HG03457 (cell line): ENCODE data around the gene PDXDC1.
"Not testable (repeated sequence)": the region's sequence is repeated elsewhere in the genome, so short reads cannot be mapped to it uniquely, and the experiment has no call there.

Experiments used
- ATAC-seq: cut with Tn5 transposase; IDR thresholded peaks from one replicate; pipeline ENCODE4 v1.9.1; 2021; ENCODE audit warnings: moderate number of reproducible peaks; ENCODE audit not compliant: unreplicated experiment

The PDXDC1 gene

DNA sequence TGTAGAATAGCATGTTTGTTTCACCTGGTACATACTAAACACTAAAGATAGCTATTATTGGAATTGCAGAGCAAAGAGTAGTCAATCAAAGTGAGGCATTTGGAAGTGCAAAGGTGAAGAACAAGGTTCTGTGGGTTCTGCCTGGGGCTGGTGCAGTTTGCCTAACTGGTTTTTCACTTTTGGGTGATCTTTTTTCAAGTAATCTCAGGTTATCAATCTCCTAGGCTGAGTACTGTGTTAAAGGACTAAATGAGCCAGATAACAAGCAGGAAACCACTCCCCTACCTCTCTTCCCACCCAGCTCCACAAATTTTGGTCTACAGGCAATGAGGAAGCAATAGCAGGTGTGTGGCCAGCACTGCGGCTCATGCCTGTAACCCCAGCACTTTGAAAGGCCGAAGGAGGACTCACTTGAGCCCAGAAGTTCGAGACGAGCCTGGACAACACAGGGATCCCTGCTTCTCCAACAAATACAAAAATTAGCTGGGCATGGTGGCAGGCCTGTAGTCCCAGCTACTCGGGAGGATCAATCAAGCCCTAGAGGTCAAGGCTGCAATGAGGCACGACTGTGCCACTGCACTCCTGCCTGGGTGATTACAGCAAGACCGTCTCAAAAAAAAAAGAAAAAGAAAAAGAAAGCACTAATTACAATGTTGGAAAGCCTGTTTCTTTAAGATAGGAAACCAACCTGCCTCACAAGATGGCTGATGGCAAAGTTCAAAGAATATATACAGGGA is 83.0 kb downstream of the PDXDC1 start:
- ATAC-seq, result no peak

DNA sequence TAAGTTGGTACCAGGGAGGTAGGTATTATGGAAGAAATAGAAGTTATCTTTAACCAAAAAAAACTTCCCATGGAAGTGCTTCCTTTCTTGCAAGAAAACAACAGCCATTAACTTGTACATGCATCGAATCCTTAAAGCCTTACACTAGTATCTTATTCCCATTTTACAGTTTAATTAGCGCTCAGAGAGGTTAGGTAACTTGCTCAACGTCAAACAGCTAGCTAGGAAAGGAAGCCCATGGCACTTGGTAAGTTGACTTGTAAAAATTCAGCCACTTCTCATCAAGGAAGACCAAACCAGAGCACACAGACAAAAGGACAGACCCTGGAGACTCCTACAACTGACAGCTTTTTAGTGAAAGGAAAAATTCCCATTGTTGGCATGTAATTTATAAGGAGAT is 84.5 kb downstream of the PDXDC1 start:
- no peak for ATAC-seq

- ATAC-seq, result not testable (repeated sequence)
These were observed 87.4 kb downstream of the PDXDC1 start for GRCh38 chr16:15062085-15062810.

GRCh38 chr16:15065961-15066360 is 91.1 kb downstream of the PDXDC1 start:
- not testable (repeated sequence) for ATAC-seq

- ATAC-seq, result not testable (repeated sequence)
These were observed 91.9 kb downstream of the PDXDC1 start for GRCh38 chr16:15066690-15067089.

DNA sequence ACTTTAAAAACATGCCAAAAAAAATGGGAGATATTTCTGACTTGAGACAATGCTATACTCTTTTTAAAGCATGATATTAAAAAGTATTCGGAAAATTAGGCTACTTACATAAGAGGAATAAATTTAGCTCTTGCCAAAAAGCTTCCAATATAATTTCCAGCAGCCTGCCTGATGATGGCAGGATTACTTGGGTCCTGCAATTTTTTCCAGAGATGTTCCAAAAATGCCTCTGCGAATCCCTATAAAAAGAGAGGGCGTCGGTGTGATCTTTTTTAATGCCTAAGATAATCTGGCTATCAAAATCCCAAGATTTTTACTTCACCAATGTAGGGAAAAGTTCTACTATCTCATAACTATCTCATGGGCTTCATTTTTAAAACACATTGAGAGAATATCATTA is 96.2 kb downstream of the PDXDC1 start:
- ATAC-seq, result not testable (repeated sequence)

- not testable (repeated sequence) for ATAC-seq
These were observed 97.3 kb downstream of the PDXDC1 start for GRCh38 chr16:15071916-15072769.

- no peak for ATAC-seq
These were observed 98.3 kb downstream of the PDXDC1 start for GRCh38 chr16:15073101-15073500.

GRCh38 chr16:15076161-15076560 is 101.3 kb downstream of the PDXDC1 start:
- ATAC-seq, result not testable (repeated sequence)

- not testable (repeated sequence) for ATAC-seq
These were observed 106.1 kb downstream of the PDXDC1 start for GRCh38 chr16:15080883-15081282.

GRCh38 chr16:15082788-15083187 is 108.0 kb downstream of the PDXDC1 start:
- ATAC-seq, result not testable (repeated sequence)

DNA sequence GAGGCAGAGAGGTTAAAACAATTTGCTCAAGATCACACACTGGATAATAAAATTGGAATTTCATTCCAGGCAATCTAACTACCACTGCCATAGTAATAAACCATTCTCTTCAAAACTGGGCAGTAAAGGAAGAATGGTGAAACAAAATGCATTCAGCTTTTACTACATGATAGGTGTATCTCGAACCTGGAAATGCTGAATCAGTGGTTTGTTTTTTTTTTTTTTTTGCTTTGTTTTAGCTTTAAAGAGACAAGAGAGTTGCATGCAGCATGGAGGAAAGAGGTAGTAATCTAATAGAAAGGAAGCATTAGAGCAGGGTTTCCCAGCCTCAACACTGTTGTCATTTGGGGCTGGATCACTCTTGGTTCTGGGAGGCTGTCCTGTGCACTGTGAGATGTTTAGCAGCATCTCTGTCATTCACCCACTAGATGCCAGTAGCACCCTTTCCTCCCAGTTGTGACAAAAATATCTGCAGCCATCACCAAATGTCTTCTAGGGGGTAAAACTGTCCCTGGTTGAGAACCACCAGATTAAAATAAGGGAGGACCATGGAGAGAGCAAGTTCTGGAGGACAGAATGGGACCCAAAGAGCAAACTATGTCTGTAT is 115.9 kb downstream of the PDXDC1 start:
- not testable (repeated sequence) for ATAC-seq

GRCh38 chr16:15093571-15093954 is 118.7 kb downstream of the PDXDC1 start:
- not testable (repeated sequence) for ATAC-seq

DNA sequence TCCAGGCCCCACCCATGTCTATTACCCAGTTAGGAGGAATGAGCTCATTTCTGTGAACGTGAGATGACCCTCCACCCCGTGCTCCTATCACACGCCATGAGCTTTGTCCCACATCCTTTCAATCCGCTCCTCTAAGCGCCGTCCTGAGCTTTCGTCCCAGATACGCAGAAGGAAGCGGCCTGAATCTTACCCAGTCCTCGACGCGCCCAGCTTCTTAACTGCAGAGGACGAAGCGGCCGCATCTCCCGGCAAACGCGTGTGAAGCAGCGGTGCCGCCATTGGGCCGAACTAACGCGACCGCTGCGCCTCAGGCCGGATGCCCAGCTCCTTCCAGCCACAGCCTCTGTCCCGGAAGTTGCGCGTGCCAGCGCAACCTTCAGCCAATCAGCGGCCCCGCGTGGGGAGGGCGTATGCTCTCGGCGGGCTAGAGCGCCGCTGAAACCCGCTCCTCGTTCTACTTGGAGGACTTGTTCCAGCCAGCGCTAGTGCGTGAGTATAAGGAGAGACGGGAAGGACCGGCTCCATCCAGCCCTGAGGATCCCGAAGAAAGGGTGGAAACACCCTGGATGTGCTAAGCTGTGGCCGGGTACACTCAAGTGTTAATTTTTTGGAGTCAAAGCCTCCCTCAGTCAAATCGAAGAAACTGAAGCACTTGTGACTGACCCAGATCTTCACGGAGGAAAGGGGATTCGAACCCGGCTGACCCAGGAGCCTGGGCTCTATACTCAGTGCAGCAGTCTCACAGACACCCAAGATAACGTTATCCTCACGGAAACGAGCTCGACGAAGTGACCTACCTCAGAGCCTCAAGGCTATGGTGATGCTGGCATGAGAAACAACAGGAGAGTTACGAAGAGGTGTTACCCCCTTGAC is 119.4 kb downstream of the PDXDC1 start, which contains the start of gene RRN3:
Gene RRN3, minus strand, starts transcription at position 318 of the 873 bp plus-strand sequence. Its CDS starts 39 bp downstream, at position 279.
- peak; percentile 92 for ATAC-seq

DNA sequence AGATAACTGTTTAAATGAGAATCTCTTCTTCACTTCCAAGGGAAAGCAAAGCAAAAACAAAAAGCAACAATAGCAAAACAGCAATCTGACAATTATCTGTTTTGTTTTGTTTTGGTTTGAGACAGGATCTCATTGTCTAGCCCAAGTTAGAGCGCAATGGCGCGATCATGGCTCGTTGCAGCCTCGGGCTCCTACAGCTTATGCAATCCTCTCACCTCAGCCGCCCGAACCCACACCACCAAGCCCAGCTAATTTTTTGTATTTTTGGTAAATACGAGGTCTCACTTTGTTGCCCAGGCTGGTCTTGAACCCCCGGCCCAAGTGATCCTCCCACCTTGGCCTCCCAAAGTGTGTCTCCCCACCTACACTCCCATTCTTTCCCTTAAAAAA is 121.8 kb downstream of the PDXDC1 start:
- not testable (repeated sequence) for ATAC-seq

GRCh38 chr16:15099366-15099909 is 124.6 kb downstream of the PDXDC1 start:
- not testable (repeated sequence) for ATAC-seq

DNA sequence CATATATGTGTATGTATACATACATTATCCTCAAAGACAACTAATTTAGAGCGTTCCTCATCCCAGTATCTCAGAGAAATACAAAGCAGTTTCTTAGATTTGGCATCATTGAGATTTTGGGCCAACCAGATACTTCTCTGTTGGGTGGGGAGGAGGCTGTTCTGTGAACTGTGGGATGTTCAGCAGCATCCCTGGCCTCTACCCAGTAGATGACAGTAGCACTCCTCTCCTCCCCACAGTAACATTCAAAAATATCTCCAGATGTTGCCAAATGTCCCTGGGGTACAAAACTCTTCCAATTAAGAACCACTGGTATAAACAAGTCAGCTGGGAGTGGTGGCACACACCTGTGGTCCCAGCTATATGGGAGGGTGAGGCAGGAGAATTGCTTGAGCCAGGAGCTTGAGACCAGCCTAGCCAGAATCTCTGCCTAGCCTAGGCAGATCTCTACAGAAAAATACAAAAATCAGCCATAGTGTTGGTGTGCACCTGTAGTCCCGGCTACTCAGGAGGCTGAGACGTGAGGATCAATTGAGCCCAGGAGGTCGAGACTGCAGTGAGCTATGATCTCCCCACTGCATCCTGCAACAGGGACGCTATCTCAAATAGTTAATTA is 125.7 kb downstream of the PDXDC1 start:
- not testable (repeated sequence) for ATAC-seq

DNA sequence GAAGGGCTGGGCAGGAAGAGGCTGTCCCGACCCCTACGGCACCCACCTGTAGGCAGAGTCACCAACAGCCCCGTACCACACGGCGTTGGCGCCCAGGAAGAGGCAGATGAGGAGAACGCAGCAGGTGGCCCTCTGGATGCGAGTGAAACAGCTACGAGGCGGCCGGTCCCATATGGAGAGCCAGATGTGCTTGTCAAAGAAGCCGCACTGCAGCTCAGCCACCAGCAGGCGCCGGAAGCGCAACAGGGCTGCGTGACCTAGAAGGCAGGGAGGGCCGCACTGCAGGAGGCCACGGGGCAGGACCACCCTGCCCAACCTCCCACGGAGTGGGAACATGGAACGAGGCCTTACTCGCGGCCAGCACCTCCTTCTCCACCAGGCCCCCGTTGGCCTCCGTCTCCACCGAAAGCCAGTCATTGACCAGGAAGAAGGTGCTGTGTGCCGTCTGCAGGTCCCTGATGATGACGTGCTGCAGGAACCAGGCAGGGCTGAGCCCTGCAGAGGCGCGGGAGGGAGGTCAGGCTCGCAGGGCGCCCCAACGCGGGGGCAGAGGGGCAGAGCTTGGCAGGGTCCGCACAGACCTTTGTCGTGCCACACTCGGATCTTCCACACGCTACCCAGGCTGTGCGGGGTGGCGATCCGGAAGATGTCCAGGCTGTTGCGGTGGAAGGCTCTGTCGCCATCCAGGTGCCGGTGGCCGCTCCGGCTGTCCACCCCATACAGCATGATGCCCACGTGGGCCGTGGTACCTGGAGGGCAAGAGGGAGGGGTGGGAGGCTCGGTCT is 153.0 kb downstream of the PDXDC1 start:
- not testable (repeated sequence) for ATAC-seq
